KOPT-K1 (cell line): ENCODE data around the gene KIF5A.
"Not testable (repeated sequence)": the region's sequence is repeated elsewhere in the genome, so short reads cannot be mapped to it uniquely, and the experiment has no call there.

Experiments used
- H3K27ac ChIP-seq: fragments of 200-600 bp; sonication (generic); 2 replicates; pipeline ENCODE4 v1.5.1; 2016; ENCODE audit warnings: antibody characterized with exemption, mild to moderate bottlenecking, low read depth, low read length; ENCODE audit not compliant: poor library complexity, severe bottlenecking
- H3K36me3 ChIP-seq: fragments of 200-600 bp; sonication (generic); 2 replicates; pipeline ENCODE4 v1.5.1; 2017; ENCODE audit warnings: antibody characterized with exemption, mild to moderate bottlenecking, low read length, moderate library complexity; ENCODE audit not compliant: insufficient read depth
- H3K9me3 ChIP-seq: fragments of 200-600 bp; sonication (generic); 2 replicates; pipeline ENCODE4 v1.5.1; 2017; ENCODE audit warnings: antibody characterized with exemption, low read length, mild to moderate bottlenecking; ENCODE audit not compliant: insufficient read depth, poor library complexity, severe bottlenecking

Gene KIF5A

DNA sequence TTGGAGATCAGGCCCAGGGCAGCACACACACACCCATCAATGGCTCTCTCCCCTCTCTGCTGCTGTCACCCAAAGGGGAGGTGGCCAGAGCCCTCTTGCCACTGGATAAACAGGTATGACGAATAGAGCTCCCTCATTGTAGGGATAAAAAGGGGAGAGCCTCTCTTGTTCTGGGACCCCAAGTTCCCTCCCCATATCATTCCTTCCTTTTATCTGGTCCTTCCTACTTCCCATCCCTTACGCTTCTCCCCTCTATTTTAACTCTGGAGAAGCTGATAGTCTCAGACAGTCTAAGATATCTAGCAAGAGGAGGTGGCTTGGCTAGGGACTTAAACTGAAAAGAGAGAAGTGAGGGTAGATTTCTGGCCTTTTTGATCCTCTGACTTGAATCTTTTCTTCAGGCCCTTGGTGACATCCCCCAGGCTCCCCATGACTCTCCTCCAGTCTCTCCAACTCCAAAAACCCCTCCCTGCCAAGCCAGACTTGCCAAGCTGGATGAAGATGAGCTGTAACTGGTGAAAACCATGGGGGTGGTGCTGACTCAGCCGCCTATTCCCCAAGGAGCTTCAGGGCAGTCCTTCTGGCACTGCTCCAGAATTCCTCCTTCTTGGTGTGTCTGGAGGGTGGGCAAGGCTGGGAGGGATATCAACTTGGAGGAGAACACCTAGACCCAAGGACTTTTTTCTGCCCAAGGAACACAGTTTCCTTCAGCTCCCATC lies 66.7 kb downstream of the KIF5A start:
- Histone ChIP-seq H3K27ac (no peak overlapping the region), H3K9me3 (no peaks in the 10 kb centered on the region), H3K36me3 (no peaks in the 10 kb centered on the region)

- Histone ChIP-seq H3K36me3 (no peaks in the 10 kb centered on the region), H3K9me3 (no peaks in the 10 kb centered on the region), H3K27ac (no peak overlapping the region)
Measured at GRCh38 chr12:57617942-57618341, 68.1 kb downstream of the KIF5A start.

GRCh38 chr12:57618431-57618830 lies 68.6 kb downstream of the KIF5A start:
- H3K27ac ChIP-seq, H3K9me3 ChIP-seq, H3K36me3 ChIP-seq: not testable (repeated sequence)

- no peak overlapping the region for H3K27ac ChIP-seq
- H3K9me3 ChIP-seq: no peaks in the 10 kb centered on the region
- H3K36me3 ChIP-seq: no peaks in the 10 kb centered on the region
Measured at GRCh38 chr12:57618966-57619433, 69.2 kb downstream of the KIF5A start.

- no peaks in the 10 kb centered on the region for H3K9me3 ChIP-seq
- no peaks in the 10 kb centered on the region for H3K36me3 ChIP-seq
- no peak overlapping the region for H3K27ac ChIP-seq
Measured at GRCh38 chr12:57619434-57620244, 69.8 kb downstream of the KIF5A start.

DNA sequence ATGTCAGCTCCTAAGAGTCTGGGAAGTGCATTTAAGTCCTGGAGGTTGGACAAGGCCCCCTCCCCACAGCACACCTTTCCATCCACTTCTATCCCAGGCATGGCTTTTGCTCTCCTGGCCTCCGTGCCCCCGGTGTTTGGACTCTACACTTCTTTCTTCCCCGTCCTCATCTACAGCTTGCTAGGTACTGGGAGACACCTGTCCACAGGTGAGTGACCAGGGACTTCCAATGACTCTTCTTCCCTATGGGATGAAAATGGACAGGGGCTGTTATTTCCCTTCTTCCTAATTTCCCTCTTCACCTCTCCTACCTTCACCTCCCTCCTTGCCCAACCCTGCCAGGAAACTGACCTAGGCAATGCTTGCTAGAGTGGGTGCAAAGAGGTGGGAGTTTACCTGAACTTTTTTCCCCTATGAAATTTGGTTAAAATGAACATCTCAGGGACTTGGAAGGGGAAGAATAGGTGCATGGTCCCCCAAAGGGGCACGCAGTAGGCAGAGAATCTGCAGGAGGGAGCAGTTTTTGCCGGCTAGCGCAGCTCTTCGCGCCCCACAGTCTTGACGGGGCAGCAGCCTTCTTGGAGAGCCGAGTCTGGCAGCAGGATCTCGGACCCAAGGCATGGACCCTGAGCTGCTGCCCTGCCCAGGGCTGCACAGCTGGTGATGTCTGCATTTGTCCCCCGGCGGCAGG lies 70.5 kb downstream of the KIF5A start:
- Histone ChIP-seq H3K36me3 (no peaks in the 10 kb centered on the region), H3K9me3 (no peaks in the 10 kb centered on the region)

GRCh38 chr12:57620936-57621496 lies 71.2 kb downstream of the KIF5A start:
- no peak overlapping the region for H3K27ac ChIP-seq
- no peaks in the 10 kb centered on the region for H3K36me3 ChIP-seq

More for the DNA sequence above, 70.5 kb downstream of the KIF5A start:
- no peak overlapping the region for H3K27ac ChIP-seq

DNA sequence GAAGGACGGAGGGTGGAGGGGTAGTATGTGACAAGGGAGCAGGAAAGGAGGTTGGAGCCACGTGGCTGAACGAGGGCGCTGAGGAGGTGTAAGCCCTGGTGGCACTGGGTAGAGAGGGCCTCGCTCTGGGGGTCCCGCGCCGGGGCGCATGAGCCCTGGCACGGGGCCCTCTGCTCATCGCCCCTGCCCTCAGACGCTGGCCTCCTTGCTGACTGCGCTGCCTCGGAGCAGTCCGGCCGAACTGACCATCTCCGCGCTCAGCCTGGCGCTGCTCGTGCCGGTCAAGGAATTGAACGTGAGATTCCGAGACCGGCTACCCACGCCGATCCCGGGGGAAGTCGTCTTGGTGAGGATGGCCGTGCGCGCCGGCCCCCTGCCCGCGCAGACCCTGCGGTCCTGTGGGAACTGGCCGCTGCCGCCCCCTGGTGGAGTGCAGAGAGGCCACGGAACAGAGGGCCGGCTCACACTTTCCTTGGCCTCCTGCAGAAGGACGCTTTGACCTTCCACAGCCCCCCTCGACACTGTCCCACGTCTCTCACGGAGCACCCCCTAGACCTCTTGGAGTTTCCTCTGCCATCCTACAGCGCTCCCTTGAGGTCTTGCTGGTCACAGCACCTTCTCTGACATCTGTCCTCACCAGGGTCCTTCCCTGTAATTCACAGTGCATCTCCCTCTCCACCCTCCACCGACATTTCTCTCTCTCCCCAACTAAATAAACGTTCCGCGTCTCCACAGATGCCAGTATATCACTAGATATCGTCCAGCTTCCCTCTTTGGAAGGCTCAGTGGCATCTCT lies 71.9 kb downstream of the KIF5A start:
- no peaks in the 10 kb centered on the region for H3K36me3 ChIP-seq
- H3K9me3 ChIP-seq: no peaks in the 10 kb centered on the region
- no peak overlapping the region for H3K27ac ChIP-seq

More at GRCh38 chr12:57620936-57621496, 71.2 kb downstream of the KIF5A start:
- H3K9me3 ChIP-seq: no peaks in the 10 kb centered on the region

GRCh38 chr12:57622293-57623245 lies 72.7 kb downstream of the KIF5A start:
- H3K36me3 ChIP-seq: no peaks in the 10 kb centered on the region
- H3K9me3 ChIP-seq: no peaks in the 10 kb centered on the region
- H3K27ac ChIP-seq: no peak overlapping the region

- Histone ChIP-seq H3K9me3 (no peaks in the 10 kb centered on the region), H3K27ac (no peak overlapping the region), H3K36me3 (no peaks in the 10 kb centered on the region)
Measured at GRCh38 chr12:57623385-57623784, 73.5 kb downstream of the KIF5A start.

- H3K27ac ChIP-seq: no peak overlapping the region
- H3K9me3 ChIP-seq: no peaks in the 10 kb centered on the region
- no peaks in the 10 kb centered on the region for H3K36me3 ChIP-seq
Measured at GRCh38 chr12:57623811-57624390, 74.1 kb downstream of the KIF5A start.

GRCh38 chr12:57624441-57625220 lies 74.8 kb downstream of the KIF5A start:
- Histone ChIP-seq H3K27ac (no peak overlapping the region), H3K36me3 (no peaks in the 10 kb centered on the region)

More at GRCh38 chr12:57624441-57625220, 74.8 kb downstream of the KIF5A start:
- no peaks in the 10 kb centered on the region for H3K9me3 ChIP-seq
